Nephron (organoid): ENCODE results near the gene GSAP.

Experiments
- H3K27ac Mint-ChIP-seq, 3 experiments: 2 replicates each; pipeline ENCODE4 v1.8.0; 2020; ENCODE audit warnings: mixed read lengths in 3 of 3, mild to moderate bottlenecking in 2 of 3, moderate library complexity in 1 of 3
- H3K27me3 Mint-ChIP-seq: 2 replicates; pipeline ENCODE4 v1.8.0; 2021; ENCODE audit warnings: low read depth, mild to moderate bottlenecking, moderate library complexity, mixed read lengths
- H3K36me3 Mint-ChIP-seq: 2 replicates; pipeline ENCODE4 v1.8.0; 2020; ENCODE audit warnings: low read depth, mixed read lengths
- H3K4me1 Mint-ChIP-seq: 2 replicates; pipeline ENCODE4 v1.8.0; 2020; ENCODE audit warnings: mixed read lengths
- H3K4me3 Mint-ChIP-seq, 3 experiments: 2 replicates each; pipeline ENCODE4 v1.8.0; 2020; ENCODE audit warnings: mild to moderate bottlenecking in 3 of 3, mixed read lengths in 3 of 3, moderate library complexity in 2 of 3
- H3K9me3 Mint-ChIP-seq: 2 replicates; pipeline ENCODE4 v1.8.0; 2020; ENCODE audit warnings: mixed read lengths
- TF ChIP-seq, protein P1 (sequence below), 3 experiments: fragments of 200-600 bp; sonication (generic); IDR thresholded peaks; one replicate each; pipeline ENCODE4 v1.5.0; 2021; ENCODE audit warnings: antibody characterized with exemption in 3 of 3; ENCODE audit not compliant: unreplicated experiment in 3 of 3

GSAP gene

GRCh38 chr7:77362905-77363304 lies 53.2 kb downstream of the GSAP start:
- Mint-ChIP-seq H3K36me3 (no peaks in the 10 kb centered on the region), H3K9me3 (peaks cover 5% of the 10 kb centered on the region), H3K27ac (no peak overlapping the region), H3K27me3 (no peaks in the 10 kb centered on the region), H3K4me3 (no peak overlapping the region), H3K4me1 (peaks cover 17% of the 10 kb centered on the region)
- TF ChIP-seq, protein P1, sequence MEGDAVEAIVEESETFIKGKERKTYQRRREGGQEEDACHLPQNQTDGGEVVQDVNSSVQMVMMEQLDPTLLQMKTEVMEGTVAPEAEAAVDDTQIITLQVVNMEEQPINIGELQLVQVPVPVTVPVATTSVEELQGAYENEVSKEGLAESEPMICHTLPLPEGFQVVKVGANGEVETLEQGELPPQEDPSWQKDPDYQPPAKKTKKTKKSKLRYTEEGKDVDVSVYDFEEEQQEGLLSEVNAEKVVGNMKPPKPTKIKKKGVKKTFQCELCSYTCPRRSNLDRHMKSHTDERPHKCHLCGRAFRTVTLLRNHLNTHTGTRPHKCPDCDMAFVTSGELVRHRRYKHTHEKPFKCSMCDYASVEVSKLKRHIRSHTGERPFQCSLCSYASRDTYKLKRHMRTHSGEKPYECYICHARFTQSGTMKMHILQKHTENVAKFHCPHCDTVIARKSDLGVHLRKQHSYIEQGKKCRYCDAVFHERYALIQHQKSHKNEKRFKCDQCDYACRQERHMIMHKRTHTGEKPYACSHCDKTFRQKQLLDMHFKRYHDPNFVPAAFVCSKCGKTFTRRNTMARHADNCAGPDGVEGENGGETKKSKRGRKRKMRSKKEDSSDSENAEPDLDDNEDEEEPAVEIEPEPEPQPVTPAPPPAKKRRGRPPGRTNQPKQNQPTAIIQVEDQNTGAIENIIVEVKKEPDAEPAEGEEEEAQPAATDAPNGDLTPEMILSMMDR (IDR thresholded peaks at IDR 0.05; ENCODE audit: unreplicated experiment in 3 of 3), result no peak

DNA sequence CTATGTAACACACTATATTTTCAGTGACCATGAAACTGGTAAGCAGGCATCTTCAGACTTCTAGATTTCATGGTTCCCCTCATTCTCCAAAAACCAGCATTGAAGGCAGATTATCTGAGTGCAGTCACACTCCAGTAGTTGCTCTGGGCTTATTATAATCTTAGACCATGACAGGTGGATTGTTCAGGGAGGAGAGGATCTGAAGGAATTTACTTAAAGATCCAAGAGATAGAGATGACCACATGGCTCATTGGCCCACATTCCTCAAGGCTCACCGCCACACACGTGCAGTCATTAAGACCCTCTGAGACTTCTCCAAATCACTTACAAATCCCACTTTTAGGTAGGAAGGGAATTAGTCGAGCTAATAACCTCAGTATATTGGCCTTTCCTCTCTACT lies 55.2 kb downstream of the GSAP start:
- TF ChIP-seq, protein P1 (IDR thresholded peaks at IDR 0.05; ENCODE audit: unreplicated experiment in 3 of 3), result no peak
- H3K36me3 Mint-ChIP-seq, result no peaks in the 10 kb centered on the region
- peak overlapping the region; percentile 62 to 90 (median 80) for H3K27ac Mint-ChIP-seq
- H3K4me3 Mint-ChIP-seq, result no peak overlapping the region
- H3K4me1 Mint-ChIP-seq, result peaks cover 17% of the 10 kb centered on the region
- no peaks in the 10 kb centered on the region for H3K9me3 Mint-ChIP-seq
- no peaks in the 10 kb centered on the region for H3K27me3 Mint-ChIP-seq

GRCh38 chr7:77360104-77360503 lies 56.0 kb downstream of the GSAP start:
- Mint-ChIP-seq H3K36me3 (no peaks in the 10 kb centered on the region), H3K4me3 (no peak overlapping the region), H3K9me3 (no peaks in the 10 kb centered on the region), H3K4me1 (peaks cover 17% of the 10 kb centered on the region), H3K27ac (peak overlapping the region; percentile 62 to 90 (median 80)), H3K27me3 (no peaks in the 10 kb centered on the region)
- TF ChIP-seq, protein P1 (IDR thresholded peaks at IDR 0.05; ENCODE audit: unreplicated experiment in 3 of 3), result no peak

DNA sequence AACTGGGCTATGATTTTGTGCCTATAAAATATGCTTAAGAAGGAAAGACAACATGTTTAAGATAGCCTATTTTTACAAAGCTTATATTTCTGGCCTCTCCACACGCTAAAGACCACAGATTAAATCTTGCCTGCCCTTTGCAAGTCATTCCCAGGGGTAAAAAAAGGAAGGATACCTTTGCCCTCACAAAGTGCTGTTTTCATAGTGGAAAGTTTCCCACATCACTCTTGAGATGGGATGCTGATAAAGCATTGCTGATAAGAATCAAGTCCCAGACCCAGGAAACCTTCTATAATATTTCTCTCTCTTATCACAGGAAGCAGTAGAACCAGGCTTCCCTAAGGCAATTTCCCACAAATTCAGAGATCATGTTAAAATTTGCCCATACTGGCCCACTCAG lies 56.5 kb downstream of the GSAP start:
- no peak overlapping the region for H3K4me3 Mint-ChIP-seq
- H3K9me3 Mint-ChIP-seq, result no peaks in the 10 kb centered on the region
- H3K27me3 Mint-ChIP-seq, result no peaks in the 10 kb centered on the region
- H3K4me1 Mint-ChIP-seq, result peaks cover 17% of the 10 kb centered on the region
- peak overlapping the region; percentile 62 to 90 (median 80) for H3K27ac Mint-ChIP-seq
- TF ChIP-seq, protein P1 (IDR thresholded peaks at IDR 0.05; ENCODE audit: unreplicated experiment in 3 of 3), result no peak
- H3K36me3 Mint-ChIP-seq, result no peaks in the 10 kb centered on the region

- H3K27ac Mint-ChIP-seq, result peak overlapping the region in 2 of 3 experiments; percentile 9 to 58
- H3K36me3 Mint-ChIP-seq, result no peaks in the 10 kb centered on the region
- H3K4me3 Mint-ChIP-seq, result no peak overlapping the region
- no peaks in the 10 kb centered on the region for H3K27me3 Mint-ChIP-seq
- TF ChIP-seq, protein P1 (IDR thresholded peaks at IDR 0.05; ENCODE audit: unreplicated experiment in 3 of 3), result no peak
- peaks cover 22% of the 10 kb centered on the region for H3K4me1 Mint-ChIP-seq
- no peaks in the 10 kb centered on the region for H3K9me3 Mint-ChIP-seq
These were observed 61.2 kb downstream of the GSAP start for GRCh38 chr7:77354914-77355313.

- Mint-ChIP-seq H3K9me3 (no peaks in the 10 kb centered on the region), H3K4me1 (peaks cover 18% of the 10 kb centered on the region), H3K4me3 (no peak overlapping the region), H3K27ac (peak overlapping the region in 2 of 3 experiments; percentile 47 to 58), H3K27me3 (no peaks in the 10 kb centered on the region), H3K36me3 (no peaks in the 10 kb centered on the region)
- TF ChIP-seq, protein P1 (IDR thresholded peaks at IDR 0.05; ENCODE audit: unreplicated experiment in 3 of 3), result no peak
These were observed 61.7 kb downstream of the GSAP start for GRCh38 chr7:77354484-77354883.
